ENCODE measurements around the gene GABRB2. TPM values are rescaled to one million over a fixed set of nuclear protein-coding genes. Genes with fewer than 3 reads are reported as not detected.

Gene GABRB2
- total RNA-seq, 4 donors from 2014 or later, result 3.1 to 3.2 (median 3.2) TPM; not detected in 1

GRCh38 chr5:161286066-161286655, 260.4 kb downstream of the GABRB2 start:
- H3K9me3 ChIP-seq, result no peaks in the 10 kb centered on the region
- H3K27ac ChIP-seq, result no peak overlapping the region
- no peak for TF ChIP-seq POLR2A (IDR thresholded peaks at IDR 0.05)
- TF ChIP-seq CTCF (IDR thresholded peaks at IDR 0.05), result no peak
- no peaks in the 10 kb centered on the region for H3K36me3 ChIP-seq
- H3K4me3 ChIP-seq, result no peak overlapping the region
- no peaks in the 10 kb centered on the region for H3K27me3 ChIP-seq
- no peak for DNase-seq
- H3K4me1 ChIP-seq, result no peaks in the 10 kb centered on the region

- Histone ChIP-seq H3K4me1 (no peaks in the 10 kb centered on the region), H3K27me3 (no peaks in the 10 kb centered on the region), H3K4me3 (no peak overlapping the region), H3K9me3 (no peaks in the 10 kb centered on the region), H3K27ac (no peak overlapping the region), H3K36me3 (no peaks in the 10 kb centered on the region)
- TF ChIP-seq POLR2A (IDR thresholded peaks at IDR 0.05), result no peak
- no peak for DNase-seq
These were observed 262.1 kb downstream of the GABRB2 start for GRCh38 chr5:161284445-161284844.

GRCh38 chr5:161283296-161283695, 263.2 kb downstream of the GABRB2 start:
- no peak for DNase-seq
- Histone ChIP-seq H3K36me3 (no peaks in the 10 kb centered on the region), H3K9me3 (no peaks in the 10 kb centered on the region), H3K27ac (no peak overlapping the region), H3K27me3 (no peaks in the 10 kb centered on the region), H3K4me3 (no peak overlapping the region), H3K4me1 (no peaks in the 10 kb centered on the region)
- no peak for TF ChIP-seq CTCF (IDR thresholded peaks at IDR 0.05)
- TF ChIP-seq POLR2A (IDR thresholded peaks at IDR 0.05), result no peak

GRCh38 chr5:161278739-161279660, 267.5 kb downstream of the GABRB2 start:
- H3K4me1 ChIP-seq, result no peaks in the 10 kb centered on the region
- H3K9me3 ChIP-seq, result no peaks in the 10 kb centered on the region
- H3K27ac ChIP-seq, result no peak overlapping the region
- no peaks in the 10 kb centered on the region for H3K36me3 ChIP-seq
- no peak for DNase-seq
- H3K4me3 ChIP-seq, result no peak overlapping the region
- no peaks in the 10 kb centered on the region for H3K27me3 ChIP-seq
- TF ChIP-seq CTCF (IDR thresholded peaks at IDR 0.05), result no peak
- TF ChIP-seq POLR2A (IDR thresholded peaks at IDR 0.05), result no peak

- Histone ChIP-seq H3K36me3 (no peaks in the 10 kb centered on the region), H3K9me3 (no peaks in the 10 kb centered on the region), H3K4me1 (no peaks in the 10 kb centered on the region), H3K27me3 (no peaks in the 10 kb centered on the region), H3K4me3 (no peak overlapping the region), H3K27ac (no peak overlapping the region)
- no peak for DNase-seq
- no peak for TF ChIP-seq CTCF (IDR thresholded peaks at IDR 0.05)
- no peak for TF ChIP-seq POLR2A (IDR thresholded peaks at IDR 0.05)
These were observed 269.5 kb downstream of the GABRB2 start for GRCh38 chr5:161277011-161277410.

GRCh38 chr5:161274951-161275350, 271.6 kb downstream of the GABRB2 start:
- H3K36me3 ChIP-seq, result no peaks in the 10 kb centered on the region
- no peaks in the 10 kb centered on the region for H3K4me1 ChIP-seq
- H3K4me3 ChIP-seq, result no peak overlapping the region
- no peak for TF ChIP-seq CTCF (IDR thresholded peaks at IDR 0.05)
- no peak for TF ChIP-seq POLR2A (IDR thresholded peaks at IDR 0.05)
- no peaks in the 10 kb centered on the region for H3K9me3 ChIP-seq
- no peaks in the 10 kb centered on the region for H3K27me3 ChIP-seq
- DNase-seq, result no peak
- H3K27ac ChIP-seq, result no peak overlapping the region

All from Peyer's patch (tissue), 4 donors.